Cardiac fibroblast (primary cell): ENCODE measurements around the gene SPTLC2.

ENCODE experiments used
- DNase-seq, 2 donors: peaks; one replicate each; pipeline versions ENCODE4 v3.0.0 to v3.0.0-alpha.2; 2010; ENCODE audit warnings: low read depth in 2 of 2
- H3K4me3 ChIP-seq, 2 donors: replicated peaks in 1 of 2; 1 replicate in 1 of 2; 2 replicates in 1 of 2; pipeline ENCODE4 v1.5.1; 2011; ENCODE audit warnings: low read depth in 2 of 2, low read length in 2 of 2, mild to moderate bottlenecking in 2 of 2, moderate library complexity in 1 of 2
- CTCF ChIP-seq: IDR thresholded peaks from one replicate; pipeline ENCODE4 v1.5.1; 2011; ENCODE audit warnings: low read depth, mild to moderate bottlenecking, low read length, inconsistent platforms

Gene SPTLC2

GRCh38 chr14:77580964-77581505 lies 35.4 kb downstream of the SPTLC2 start:
- DNase-seq: peak; percentile 58 to 67
- peak overlapping the region in 1 of 2 donors; percentile 34 for H3K4me3 ChIP-seq
- no peak for TF ChIP-seq CTCF

- no peak for DNase-seq
- TF ChIP-seq CTCF: no peak
- H3K4me3 ChIP-seq: peak overlapping the region in 1 of 2 donors; percentile 34
Observed at GRCh38 chr14:77580477-77580876, 36.0 kb downstream of the SPTLC2 start.

GRCh38 chr14:77579780-77580179 lies 36.7 kb downstream of the SPTLC2 start:
- H3K4me3 ChIP-seq: no peak overlapping the region
- DNase-seq: no peak
- TF ChIP-seq CTCF: no peak

- TF ChIP-seq CTCF: no peak
- H3K4me3 ChIP-seq: no peak overlapping the region
- peak in 1 of 2 donors; percentile 50 for DNase-seq
Observed at GRCh38 chr14:77579065-77579464, 37.4 kb downstream of the SPTLC2 start.

- no peak for TF ChIP-seq CTCF
- no peak overlapping the region for H3K4me3 ChIP-seq
- no peak for DNase-seq
Observed at GRCh38 chr14:77574446-77575115, 41.9 kb downstream of the SPTLC2 start.

- H3K4me3 ChIP-seq: no peak overlapping the region
- DNase-seq: no peak
- no peak for TF ChIP-seq CTCF
Observed at GRCh38 chr14:77573964-77574363, 42.5 kb downstream of the SPTLC2 start.

GRCh38 chr14:77570706-77571268 lies 45.6 kb downstream of the SPTLC2 start:
- no peak for TF ChIP-seq CTCF

More at GRCh38 chr14:77570706-77571268, 45.6 kb downstream of the SPTLC2 start:
- H3K4me3 ChIP-seq: no peak overlapping the region
- DNase-seq: peak in 1 of 2 donors; percentile 27
